HCT116 (cell line): ENCODE data around the gene HOXC12.

ENCODE experiments used
- EGR1 ChIP-seq: IDR thresholded peaks from 2 replicates; pipeline ENCODE4 v1.6.1; 2012; ENCODE audit warnings: low read depth
- EZH2 ChIP-seq: fragments of 200-600 bp; sonication (generic); IDR thresholded peaks from 2 replicates; pipeline ENCODE4 v1.6.1; 2017; ENCODE audit warnings: antibody characterized with exemption, mixed run types
- FOSL1 ChIP-seq: IDR thresholded peaks from 2 replicates; pipeline ENCODE4 v1.6.1; 2012; ENCODE audit warnings: low read depth
- POLR2A ChIP-seq: IDR thresholded peaks from 2 replicates; pipeline ENCODE4 v1.7.0; 2011; ENCODE audit warnings: borderline replicate concordance; ENCODE audit not compliant: insufficient read depth, insufficient read length; ENCODE audit errors: extremely low read depth
- POLR2AphosphoS5 ChIP-seq: IDR thresholded peaks from 2 replicates; pipeline ENCODE4 v1.6.1; 2011; ENCODE audit warnings: mild to moderate bottlenecking, low read depth, low read length, moderate library complexity
- ZNF274 ChIP-seq: fragments of 200-500 bp; sonication (Bioruptor generic); IDR thresholded peaks from 2 replicates; pipeline ENCODE4 v1.6.1; 2014; ENCODE audit warnings: mild to moderate bottlenecking, low read depth, low read length, inconsistent platforms
- TF ChIP-seq, protein P1 (sequence below), 3 experiments: fragments of 200-600 bp in 1 of 3; sonication (generic) in 1 of 3; IDR thresholded peaks in 2 of 3; conservative IDR thresholded peaks in 1 of 3; 2 replicates each; pipeline ENCODE4 v1.5.1; 2012 to 2017; ENCODE audit warnings: low read depth in 2 of 3, low read length in 2 of 3, antibody characterized with exemption in 1 of 3, borderline replicate concordance in 1 of 3, control low read depth in 1 of 3, mild to moderate bottlenecking in 1 of 3, mixed read lengths in 1 of 3, mixed run types in 1 of 3, moderate library complexity in 1 of 3; ENCODE audit not compliant: insufficient read depth in 1 of 3

DNA sequence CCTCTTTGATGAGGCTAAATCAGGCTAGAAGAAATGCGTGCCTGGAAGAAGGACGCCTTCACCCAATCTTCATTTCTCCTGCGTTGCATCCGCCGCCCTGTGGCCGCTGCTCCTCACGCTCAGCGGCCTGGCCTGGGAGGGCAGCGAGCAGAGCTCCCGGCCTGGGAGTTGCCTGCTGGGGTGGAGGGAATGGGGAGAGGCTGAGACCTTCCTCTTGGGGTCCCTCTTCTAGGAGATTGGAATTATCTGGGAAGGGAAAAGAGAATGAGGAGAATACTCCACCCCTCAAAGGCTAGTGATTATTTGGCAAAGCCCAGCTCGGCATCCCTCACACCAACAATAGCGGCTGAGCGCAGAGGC lies 2.4 kb upstream of the HOXC12 start:
- TF ChIP-seq POLR2A, result no peak
- TF ChIP-seq, protein P1, sequence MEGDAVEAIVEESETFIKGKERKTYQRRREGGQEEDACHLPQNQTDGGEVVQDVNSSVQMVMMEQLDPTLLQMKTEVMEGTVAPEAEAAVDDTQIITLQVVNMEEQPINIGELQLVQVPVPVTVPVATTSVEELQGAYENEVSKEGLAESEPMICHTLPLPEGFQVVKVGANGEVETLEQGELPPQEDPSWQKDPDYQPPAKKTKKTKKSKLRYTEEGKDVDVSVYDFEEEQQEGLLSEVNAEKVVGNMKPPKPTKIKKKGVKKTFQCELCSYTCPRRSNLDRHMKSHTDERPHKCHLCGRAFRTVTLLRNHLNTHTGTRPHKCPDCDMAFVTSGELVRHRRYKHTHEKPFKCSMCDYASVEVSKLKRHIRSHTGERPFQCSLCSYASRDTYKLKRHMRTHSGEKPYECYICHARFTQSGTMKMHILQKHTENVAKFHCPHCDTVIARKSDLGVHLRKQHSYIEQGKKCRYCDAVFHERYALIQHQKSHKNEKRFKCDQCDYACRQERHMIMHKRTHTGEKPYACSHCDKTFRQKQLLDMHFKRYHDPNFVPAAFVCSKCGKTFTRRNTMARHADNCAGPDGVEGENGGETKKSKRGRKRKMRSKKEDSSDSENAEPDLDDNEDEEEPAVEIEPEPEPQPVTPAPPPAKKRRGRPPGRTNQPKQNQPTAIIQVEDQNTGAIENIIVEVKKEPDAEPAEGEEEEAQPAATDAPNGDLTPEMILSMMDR (IDR thresholded peaks at IDR 0.05 in 2 of 3, conservative IDR thresholded peaks at IDR 0.05 in 1 of 3; ENCODE audit: borderline replicate concordance in 1 of 3, insufficient read depth in 1 of 3, low read depth in 2 of 3, low read length in 2 of 3), result no peak
- TF ChIP-seq EGR1, result no peak
- TF ChIP-seq ZNF274, result no peak
- no peak for TF ChIP-seq FOSL1
- no peak for TF ChIP-seq POLR2AphosphoS5
- no peak for TF ChIP-seq EZH2
